Measurements from ENCODE around the gene RGMB. TPM values are rescaled to one million over a fixed set of nuclear protein-coding genes. Genes with fewer than 3 reads are reported as not detected.
A peak's percentile ranks its signal among the peaks of the same experiment; 100 is the strongest.

RGMB gene
- total RNA-seq, 3 donors from 2014 or later (not counting 1 experiment from before 2014, with no cell fraction given): 0.35 to 1.5 (median 0.86) TPM

DNA sequence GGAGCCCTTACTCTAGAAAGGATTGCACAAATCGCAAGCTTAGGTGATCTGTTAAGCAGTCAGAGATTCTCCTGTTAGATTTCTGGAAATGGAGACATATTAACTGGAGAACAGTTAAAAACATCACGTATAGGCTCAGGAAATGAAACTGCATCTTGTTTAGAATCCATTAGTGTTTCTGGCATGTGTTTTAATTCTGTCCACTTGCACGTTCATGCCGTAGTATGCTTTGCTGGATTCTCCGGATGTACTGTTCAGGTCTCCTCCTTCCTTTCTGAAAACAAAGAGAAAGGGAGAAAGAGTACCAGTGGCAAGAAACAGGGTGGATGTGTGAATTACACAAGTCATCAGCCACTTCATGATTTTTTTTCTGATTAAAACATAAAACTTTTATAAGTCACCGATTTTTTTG is 2.5 kb upstream of the RGMB start:
- Mint-ChIP-seq H3K4me1 (peaks cover 60 to 67% of the 10 kb centered on the region in 2 donors), H3K9me3 (no peaks in the 10 kb centered on the region), H3K27me3 (ENCODE audit: low read depth in 2 of 2) (peaks cover 54 to 74% of the 10 kb centered on the region in 2 donors), H3K4me3 (peak overlapping the region; percentile 89), H3K27ac (peak overlapping the region; percentile 59 to 64), H3K36me3 (peaks cover 8% of the 10 kb centered on the region)
- intact Hi-C loops (cut with micrococcal nuclease): loop anchor here (5.0 to 10.0 kb wide), 2 partner anchors 154 to 1589 kb away; partner anchors contain the start of genes CHD1 and RIOK2
- no peak for TF ChIP-seq CTCF (IDR thresholded peaks at IDR 0.05)
- Histone ChIP-seq H3K27me3 (ENCODE audit: control insufficient read depth, insufficient read depth, low read length) (peaks cover 60% of the 10 kb centered on the region), H3K36me3 (ENCODE audit: control insufficient read depth, insufficient read depth, low read length) (no peaks in the 10 kb centered on the region), H3K4me1 (ENCODE audit: control insufficient read depth, insufficient read depth, low read length) (peaks cover 54% of the 10 kb centered on the region), H3K27ac (ENCODE audit: low read length) (no peak overlapping the region), H3K9me3 (ENCODE audit: control insufficient read depth, insufficient read depth, low read length) (no peaks in the 10 kb centered on the region), H3K4me3 (ENCODE audit: low read length) (peak overlapping the region; percentile 39)
- peak in 1 of 2 donors; percentile 49 for DNase-seq
- peak in 1 of 3 donors; percentile 5 for ATAC-seq
- 0% methylated on average over 6 of the region's 6 CpGs for WGBS (ENCODE audit: insufficient coverage)

- Histone ChIP-seq H3K36me3 (ENCODE audit: control insufficient read depth, insufficient read depth, low read length) (no peaks in the 10 kb centered on the region), H3K4me1 (ENCODE audit: control insufficient read depth, insufficient read depth, low read length) (peaks cover 54% of the 10 kb centered on the region), H3K27ac (ENCODE audit: low read length) (no peak overlapping the region), H3K27me3 (ENCODE audit: control insufficient read depth, insufficient read depth, low read length) (peaks cover 66% of the 10 kb centered on the region), H3K9me3 (ENCODE audit: control insufficient read depth, insufficient read depth, low read length) (no peaks in the 10 kb centered on the region), H3K4me3 (ENCODE audit: low read length) (peak overlapping the region; percentile 39)
- Mint-ChIP-seq H3K27me3 (ENCODE audit: low read depth in 2 of 2) (peaks cover 53 to 78% of the 10 kb centered on the region in 2 donors), H3K9me3 (no peaks in the 10 kb centered on the region), H3K4me1 (peaks cover 60 to 67% of the 10 kb centered on the region in 2 donors), H3K27ac (peak overlapping the region; percentile 59 to 64), H3K36me3 (peaks cover 8% of the 10 kb centered on the region), H3K4me3 (peak overlapping the region; percentile 89)
- TF ChIP-seq CTCF (IDR thresholded peaks at IDR 0.05): peak; percentile 55
- DNase-seq (peak in 1 of 2 donors; percentile 89), ATAC-seq (peak in 1 of 3 donors; percentile 22)
- intact Hi-C loops (cut with micrococcal nuclease): loop anchor here (5.0 to 10.0 kb wide), 2 partner anchors 153 to 1589 kb away; partner anchors contain the start of genes CHD1 and RIOK2
- WGBS (ENCODE audit: insufficient coverage): 0% methylated on average over 16 of the region's 18 CpGs
Observed at GRCh38 chr5:98771382-98772109, 1.9 kb upstream of the RGMB start.

DNA sequence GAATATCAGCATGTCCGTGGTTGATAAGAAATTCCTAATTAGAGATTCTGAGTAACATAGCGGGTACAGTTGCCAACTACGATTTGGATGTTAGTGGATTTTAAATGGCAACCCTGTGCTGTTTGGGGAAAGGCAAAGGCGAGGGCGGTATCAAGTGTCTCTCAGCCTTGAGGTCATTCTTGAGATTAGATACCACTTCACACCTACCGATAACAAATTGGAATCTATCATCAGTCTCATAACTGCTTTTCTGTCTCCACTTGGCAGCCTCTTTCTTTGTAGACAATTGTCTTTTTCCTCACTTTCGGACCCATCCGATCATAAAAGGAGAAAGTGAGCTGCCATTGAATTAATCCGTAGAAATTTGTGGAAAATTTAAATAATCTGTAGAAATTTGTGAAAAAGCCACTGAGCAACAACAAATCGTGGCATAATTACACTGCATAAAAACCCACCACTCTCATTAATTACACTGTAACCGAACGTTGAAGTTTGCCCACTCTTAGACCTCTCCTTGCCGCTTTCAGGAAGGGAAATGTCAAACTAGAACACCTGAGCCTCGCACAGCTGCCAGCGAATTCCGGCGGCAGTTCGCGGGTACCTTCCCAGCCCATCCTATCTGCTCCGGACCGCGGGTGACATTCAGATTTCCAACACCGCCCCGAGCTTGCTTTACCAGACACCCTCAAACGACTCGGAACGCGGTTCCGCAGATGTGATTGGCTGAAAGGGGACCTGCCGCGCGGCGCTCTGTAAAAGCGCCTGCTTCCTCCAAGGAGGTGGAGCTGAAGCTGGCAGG is 849 bp upstream of the RGMB start:
- no peak overlapping the region for H3K27ac ChIP-seq (ENCODE audit: low read length)
- peaks cover 54% of the 10 kb centered on the region for H3K4me1 ChIP-seq (ENCODE audit: control insufficient read depth, insufficient read depth, low read length)
- peak overlapping the region; percentile 89 for H3K4me3 Mint-ChIP-seq
- H3K27me3 ChIP-seq (ENCODE audit: control insufficient read depth, insufficient read depth, low read length): peaks cover 64% of the 10 kb centered on the region
- H3K36me3 Mint-ChIP-seq: peaks cover 2% of the 10 kb centered on the region
- intact Hi-C loops (cut with micrococcal nuclease): loop anchor here (5.0 to 10.0 kb wide), 2 partner anchors 152 to 1590 kb away; partner anchors contain the start of genes CHD1 and RIOK2
- H3K27me3 Mint-ChIP-seq (ENCODE audit: low read depth in 2 of 2): peaks cover 55 to 81% of the 10 kb centered on the region in 2 donors
- peak overlapping the region in 1 of 2 donors; percentile 44 for H3K27ac Mint-ChIP-seq
- no peaks in the 10 kb centered on the region for H3K36me3 ChIP-seq (ENCODE audit: control insufficient read depth, insufficient read depth, low read length)
- no peaks in the 10 kb centered on the region for H3K9me3 ChIP-seq (ENCODE audit: control insufficient read depth, insufficient read depth, low read length)
- peaks cover 58 to 67% of the 10 kb centered on the region in 2 donors for H3K4me1 Mint-ChIP-seq
- no peak for TF ChIP-seq CTCF (IDR thresholded peaks at IDR 0.05)
- no peak for ATAC-seq
- 17% methylated on average over 34 of the region's 34 CpGs for WGBS (ENCODE audit: insufficient coverage)
- H3K9me3 Mint-ChIP-seq: no peaks in the 10 kb centered on the region
- peak in 1 of 2 donors; percentile 76 for DNase-seq
- peak overlapping the region; percentile 46 for H3K4me3 ChIP-seq (ENCODE audit: low read length)
